Suprapubic skin (tissue), 4 donors: ENCODE data around the gene HOXB7. TPM values are rescaled to one million over a fixed set of nuclear protein-coding genes. Genes with fewer than 3 reads are reported as not detected.

Experiments used
- DNase-seq, 2 donors: peaks; one replicate each; pipeline ENCODE4 v3.0.0-alpha.2; 2019; ENCODE audit warnings: low spot score in 2 of 2
- H3K27ac ChIP-seq: fragments of 200-600 bp; sonication (generic); one replicate; pipeline ENCODE4 v1.5.1; 2019
- H3K27me3 ChIP-seq: fragments of 200-600 bp; sonication (generic); one replicate; pipeline ENCODE4 v1.5.1; 2019
- H3K36me3 ChIP-seq: fragments of 200-600 bp; sonication (generic); one replicate; pipeline ENCODE4 v1.5.1; 2019
- H3K4me1 ChIP-seq: fragments of 200-600 bp; sonication (generic); one replicate; pipeline ENCODE4 v1.5.1; 2019
- H3K4me3 ChIP-seq: fragments of 200-600 bp; sonication (generic); one replicate; pipeline ENCODE4 v1.5.1; 2019; ENCODE audit warnings: mild to moderate bottlenecking
- H3K9me3 ChIP-seq: fragments of 200-600 bp; sonication (generic); one replicate; pipeline ENCODE4 v1.5.1; 2019
- EP300 ChIP-seq: sonication (generic); formaldehyde crosslinking; IDR thresholded peaks from one replicate; pipeline ENCODE4 v1.6.1; 2017; ENCODE audit warnings: antibody characterized with exemption
- POLR2A ChIP-seq, 2 donors: fragments of 450-650 bp; IDR thresholded peaks; one replicate each; pipeline ENCODE4 v1.6.1; 2017; ENCODE audit warnings: antibody characterized with exemption in 2 of 2, mild to moderate bottlenecking in 2 of 2, moderate library complexity in 2 of 2
- POLR2AphosphoS5 ChIP-seq, 3 donors: sonication (generic); formaldehyde crosslinking; IDR thresholded peaks; one replicate each; pipeline ENCODE4 v1.6.1; 2017; ENCODE audit warnings: antibody characterized with exemption in 3 of 3
- WGBS: methylation state at CpG from one replicate; pipeline ENCODE4 v1.1.5; 2018; 5-methylcytosine and 5-hydroxymethylcytosine counted together
- total RNA-seq, 4 donors: library from RNA; depleted of rRNA; stranded (reverse); fragments of >200 nt; gene quantifications; one replicate each; pipeline ENCODE4 v1.1.0, GENCODE V29; 2016
- TF ChIP-seq, protein P1 (sequence below), 2 donors: fragments of 200-600 bp in 1 of 2; fragments of 450-650 bp in 1 of 2; sonication (generic) in 1 of 2; IDR thresholded peaks; one replicate each; pipeline ENCODE4 v1.5.1; 2016 to 2019; ENCODE audit warnings: antibody characterized with exemption in 2 of 2, mild to moderate bottlenecking in 1 of 2, moderate library complexity in 1 of 2

Gene HOXB7
- total RNA-seq, 4 donors from 2014 or later: 0.95 to 3.6 (median 2.4) TPM

DNA sequence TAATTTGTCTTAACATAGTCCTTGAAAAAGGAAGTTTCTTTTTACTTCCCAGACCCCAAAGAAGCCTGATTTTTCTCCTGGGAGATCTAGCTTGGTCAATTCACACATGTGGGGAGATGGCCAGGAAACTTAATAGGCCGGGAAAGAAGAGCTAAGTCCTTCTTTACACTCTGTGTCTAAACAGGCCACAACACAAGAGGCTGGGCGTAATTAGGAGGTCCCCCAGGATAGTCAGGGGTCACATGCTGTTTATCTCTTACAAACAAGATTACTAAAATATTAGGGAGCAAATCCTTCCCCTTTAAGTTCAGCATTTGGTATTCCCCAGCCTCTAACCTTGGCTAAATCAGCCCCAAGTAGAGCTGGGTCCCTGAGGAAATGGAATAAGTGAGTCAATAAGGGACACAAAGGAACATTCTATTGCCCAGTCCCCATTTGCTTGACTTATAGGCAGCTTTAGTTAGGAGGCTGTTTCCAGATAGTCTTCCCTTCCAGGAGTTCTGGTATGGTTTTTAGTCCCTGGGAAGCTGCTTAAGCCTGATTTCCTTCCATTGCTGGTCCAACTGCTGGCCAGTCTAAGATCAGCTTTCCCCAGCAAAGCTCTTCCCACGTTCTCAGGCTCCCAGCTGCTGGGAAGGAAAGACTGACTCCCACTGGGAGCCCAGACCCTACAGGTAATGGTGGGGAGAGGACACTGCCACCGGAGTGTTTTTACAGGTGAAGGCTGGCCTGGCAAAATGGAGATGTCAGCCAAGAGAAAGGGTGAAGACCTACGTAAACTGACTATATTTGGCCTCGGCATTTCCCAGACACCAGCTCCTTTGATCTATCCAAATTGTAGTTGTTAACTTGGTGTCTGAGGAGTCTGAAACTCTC lies 29.4 kb upstream of the HOXB7 start:
- Histone ChIP-seq H3K4me3 (no peak overlapping the region), H3K36me3 (no peaks in the 10 kb centered on the region), H3K27ac (no peak overlapping the region), H3K4me1 (peaks cover 8% of the 10 kb centered on the region), H3K9me3 (no peaks in the 10 kb centered on the region), H3K27me3 (peaks cover 100% of the 10 kb centered on the region)
- 75% methylated on average over 6 of the region's 6 CpGs for WGBS
- DNase-seq: no peak
- TF ChIP-seq, protein P1, sequence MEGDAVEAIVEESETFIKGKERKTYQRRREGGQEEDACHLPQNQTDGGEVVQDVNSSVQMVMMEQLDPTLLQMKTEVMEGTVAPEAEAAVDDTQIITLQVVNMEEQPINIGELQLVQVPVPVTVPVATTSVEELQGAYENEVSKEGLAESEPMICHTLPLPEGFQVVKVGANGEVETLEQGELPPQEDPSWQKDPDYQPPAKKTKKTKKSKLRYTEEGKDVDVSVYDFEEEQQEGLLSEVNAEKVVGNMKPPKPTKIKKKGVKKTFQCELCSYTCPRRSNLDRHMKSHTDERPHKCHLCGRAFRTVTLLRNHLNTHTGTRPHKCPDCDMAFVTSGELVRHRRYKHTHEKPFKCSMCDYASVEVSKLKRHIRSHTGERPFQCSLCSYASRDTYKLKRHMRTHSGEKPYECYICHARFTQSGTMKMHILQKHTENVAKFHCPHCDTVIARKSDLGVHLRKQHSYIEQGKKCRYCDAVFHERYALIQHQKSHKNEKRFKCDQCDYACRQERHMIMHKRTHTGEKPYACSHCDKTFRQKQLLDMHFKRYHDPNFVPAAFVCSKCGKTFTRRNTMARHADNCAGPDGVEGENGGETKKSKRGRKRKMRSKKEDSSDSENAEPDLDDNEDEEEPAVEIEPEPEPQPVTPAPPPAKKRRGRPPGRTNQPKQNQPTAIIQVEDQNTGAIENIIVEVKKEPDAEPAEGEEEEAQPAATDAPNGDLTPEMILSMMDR (IDR thresholded peaks at IDR 0.05): no peak
- TF ChIP-seq EP300 (no peak), POLR2AphosphoS5 (IDR thresholded peaks at IDR 0.05) (no peak), POLR2A (IDR thresholded peaks at IDR 0.05) (no peak)

DNA sequence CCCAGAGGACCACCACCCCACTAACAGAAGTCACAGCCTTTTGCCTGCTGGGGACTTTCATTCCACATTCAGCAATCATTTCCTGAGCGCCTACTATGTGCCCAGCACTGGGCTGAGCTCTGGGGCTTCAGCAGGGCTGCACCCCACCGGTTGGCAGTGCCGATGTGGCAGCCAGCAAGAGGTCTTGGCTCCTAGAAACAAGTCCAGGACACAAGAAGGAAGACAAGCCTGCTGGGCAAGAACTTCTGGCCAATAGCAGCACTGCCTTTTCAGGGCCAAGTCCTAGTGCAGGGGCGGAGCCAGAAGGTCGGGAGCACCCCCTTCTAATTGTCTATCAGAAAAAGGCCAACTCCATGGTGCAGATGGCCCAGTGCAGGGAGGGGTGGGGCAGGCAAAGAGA lies 28.3 kb upstream of the HOXB7 start:
- Histone ChIP-seq H3K27me3 (peaks cover 100% of the 10 kb centered on the region), H3K4me1 (peaks cover 9% of the 10 kb centered on the region), H3K4me3 (no peak overlapping the region), H3K27ac (no peak overlapping the region), H3K9me3 (no peaks in the 10 kb centered on the region), H3K36me3 (no peaks in the 10 kb centered on the region)
- 47% methylated on average over 5 of the region's 5 CpGs for WGBS
- DNase-seq: no peak
- no peak for TF ChIP-seq EP300
- no peak for TF ChIP-seq POLR2AphosphoS5 (IDR thresholded peaks at IDR 0.05)

DNA sequence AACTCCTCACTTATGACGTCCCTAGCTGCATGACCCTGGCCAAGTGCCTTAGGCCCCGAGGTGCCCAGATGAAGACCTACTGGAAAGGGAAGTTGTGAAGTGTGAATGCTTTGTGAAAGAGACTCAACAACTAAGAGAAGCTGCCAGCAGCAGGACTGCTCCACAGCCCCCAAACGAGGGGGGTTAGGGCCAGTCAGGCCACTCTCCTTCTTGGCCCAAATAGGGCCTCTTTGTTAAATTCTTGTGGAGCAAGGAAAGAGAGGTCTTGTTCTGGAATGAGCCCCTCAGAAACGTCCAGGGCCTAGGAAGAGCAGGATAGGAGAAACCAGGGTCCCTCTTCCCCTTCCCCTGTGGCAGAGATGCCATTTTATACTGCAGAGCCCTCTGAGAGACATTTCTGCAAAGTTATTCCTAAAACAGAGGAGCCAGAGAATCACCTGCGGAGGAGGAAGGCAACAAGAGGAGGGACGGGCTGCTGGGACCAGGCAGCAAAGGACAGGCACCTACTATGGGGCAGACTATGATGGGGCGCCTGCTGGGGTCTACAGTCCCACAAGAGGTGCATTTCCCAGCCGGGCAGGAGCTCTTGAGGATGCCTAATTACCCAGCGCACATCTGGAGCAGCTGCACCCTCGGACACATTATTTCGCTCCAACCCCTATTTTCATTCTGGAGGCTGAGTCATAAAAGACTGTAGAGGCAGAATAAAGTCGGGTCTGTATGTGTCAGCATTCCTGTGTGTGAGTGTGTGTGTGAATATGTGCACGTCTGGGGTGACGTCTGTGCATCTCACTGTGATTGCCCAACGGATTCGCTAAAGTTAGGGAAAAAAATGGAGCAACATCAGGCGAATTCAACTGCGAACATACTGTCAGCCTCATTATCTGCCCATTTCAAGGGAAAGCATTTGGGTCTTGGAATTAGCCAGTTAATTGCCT lies 26.8 kb upstream of the HOXB7 start:
- no peak for DNase-seq
- Histone ChIP-seq H3K27ac (no peak overlapping the region), H3K9me3 (no peaks in the 10 kb centered on the region), H3K4me3 (no peak overlapping the region), H3K36me3 (no peaks in the 10 kb centered on the region), H3K4me1 (peaks cover 18% of the 10 kb centered on the region), H3K27me3 (peaks cover 100% of the 10 kb centered on the region)
- WGBS: 59% methylated on average over 18 of the region's 18 CpGs
- TF ChIP-seq EP300 (no peak), POLR2AphosphoS5 (IDR thresholded peaks at IDR 0.05) (no peak), POLR2A (IDR thresholded peaks at IDR 0.05) (no peak)
- TF ChIP-seq, protein P1 (IDR thresholded peaks at IDR 0.05): no peak

DNA sequence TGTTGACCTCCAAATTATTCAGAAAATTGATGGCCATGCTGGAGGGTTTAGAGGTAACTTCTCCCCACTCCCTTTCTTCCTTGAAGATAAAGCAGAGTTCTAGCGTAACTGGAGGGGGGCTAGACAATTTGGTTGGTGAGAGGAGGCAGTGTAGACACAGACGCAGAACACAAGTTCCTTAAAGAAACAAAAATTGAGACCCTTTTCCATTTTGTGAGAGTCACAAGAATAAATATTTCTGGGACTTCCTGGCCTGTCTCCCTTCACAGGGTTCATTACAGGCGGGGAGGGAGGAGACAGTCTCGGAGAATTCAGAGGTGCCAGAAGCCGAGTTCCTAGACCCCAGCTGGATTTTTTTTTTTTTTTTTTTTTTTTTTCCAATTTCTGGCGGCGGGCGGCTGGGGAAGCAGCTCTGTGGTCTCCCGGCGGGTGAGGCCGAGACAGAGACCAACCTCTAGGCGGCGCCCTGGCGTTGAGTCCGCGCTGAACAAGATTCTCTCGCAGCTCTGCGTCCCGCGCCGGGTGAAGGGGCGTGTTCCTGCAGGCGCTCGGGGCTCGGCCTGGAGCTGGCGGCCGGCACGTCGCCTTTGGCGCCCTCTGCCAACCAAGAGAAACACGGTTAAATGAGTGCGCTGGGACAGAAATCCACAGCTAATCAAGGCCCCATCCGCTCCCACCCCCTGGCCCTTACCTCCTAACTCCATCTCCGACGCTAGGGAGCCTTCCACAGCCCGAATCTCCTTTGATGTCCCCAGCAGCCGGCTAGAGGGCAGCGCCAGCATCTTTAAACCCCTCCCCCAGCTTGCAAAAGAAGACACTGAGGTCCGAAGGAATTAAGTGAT lies 25.6 kb upstream of the HOXB7 start:
- peaks cover 100% of the 10 kb centered on the region for H3K27me3 ChIP-seq

More for the DNA sequence above, 25.6 kb upstream of the HOXB7 start:
- DNase-seq: peak in 1 of 2 donors; percentile 79
- H3K27ac ChIP-seq: no peak overlapping the region
- peaks cover 12% of the 10 kb centered on the region for H3K4me1 ChIP-seq
- TF ChIP-seq, protein P1 (IDR thresholded peaks at IDR 0.05): peak in 1 of 2 donors; percentile 65
- no peak for TF ChIP-seq POLR2A (IDR thresholded peaks at IDR 0.05)
- no peaks in the 10 kb centered on the region for H3K9me3 ChIP-seq
- no peak overlapping the region for H3K4me3 ChIP-seq
- 6% methylated on average over 24 of the region's 39 CpGs for WGBS
- no peaks in the 10 kb centered on the region for H3K36me3 ChIP-seq
